Astrocyte (in vitro differentiated cells and primary cell): ENCODE data around the gene PARL. TPM values are rescaled to one million over a fixed set of nuclear protein-coding genes. Genes with fewer than 3 reads are reported as not detected.

Experiments
- DNase-seq: peaks from one replicate; pipeline ENCODE4 v3.0.0-alpha.2; 2010; ENCODE audit warnings: low read depth
- FAIRE-seq: peaks from 2 replicates; lab custom pipeline; 2011; peaks lifted over from hg19 to GRCh38; lab: Jason Lieb, UNC
- H2AFZ ChIP-seq: 2 replicates; pipeline ENCODE4 v1.6.0; 2012; ENCODE audit warnings: low read depth, low read length, inconsistent platforms
- H3K27ac ChIP-seq: 2 replicates; pipeline ENCODE4 v1.5.1; 2011; ENCODE audit warnings: low read depth, low read length, inconsistent platforms
- H3K27me3 ChIP-seq: 2 replicates; pipeline ENCODE4 v1.6.0; 2011; ENCODE audit warnings: low read length, inconsistent platforms; ENCODE audit not compliant: insufficient read depth
- H3K36me3 ChIP-seq: 2 replicates; pipeline ENCODE4 v1.5.1; 2011; ENCODE audit warnings: low read length, inconsistent platforms; ENCODE audit not compliant: insufficient read depth
- H3K4me1 ChIP-seq: 2 replicates; pipeline ENCODE4 v1.5.1; 2011; ENCODE audit warnings: low read length, inconsistent platforms; ENCODE audit not compliant: insufficient read depth
- H3K4me2 ChIP-seq: 2 replicates; pipeline ENCODE4 v1.6.0; 2012; ENCODE audit warnings: low read length, inconsistent platforms
- H3K4me3 ChIP-seq: 2 replicates; pipeline ENCODE4 v1.5.1; 2011; ENCODE audit warnings: low read depth, mild to moderate bottlenecking, low read length, inconsistent platforms; ENCODE audit not compliant: insufficient read depth
- H3K79me2 ChIP-seq: 2 replicates; pipeline ENCODE4 v1.6.0; 2012; ENCODE audit warnings: mild to moderate bottlenecking, low read length, inconsistent platforms; ENCODE audit not compliant: insufficient read depth
- H3K9ac ChIP-seq: 2 replicates; pipeline ENCODE4 v1.6.0; 2012; ENCODE audit warnings: mild to moderate bottlenecking, low read length, inconsistent platforms
- H3K9me3 ChIP-seq: 2 replicates; pipeline ENCODE4 v1.5.1; 2012; ENCODE audit warnings: low read depth, mild to moderate bottlenecking, low read length, inconsistent platforms; ENCODE audit not compliant: insufficient read depth
- H4K20me1 ChIP-seq: 2 replicates; pipeline ENCODE4 v1.6.0; 2012; ENCODE audit warnings: low read length, inconsistent platforms; ENCODE audit not compliant: insufficient read depth
- H3K27ac Mint-ChIP-seq: one replicate; pipeline ENCODE4 v1.8.0; 2021; ENCODE audit warnings: mild to moderate bottlenecking, mixed read lengths; ENCODE audit not compliant: unreplicated experiment
- H3K27me3 Mint-ChIP-seq: one replicate; pipeline ENCODE4 v1.8.0; 2021; ENCODE audit warnings: low read depth, mixed read lengths; ENCODE audit not compliant: unreplicated experiment
- H3K36me3 Mint-ChIP-seq: one replicate; pipeline ENCODE4 v1.8.0; 2021; ENCODE audit warnings: low read depth, mixed read lengths; ENCODE audit not compliant: unreplicated experiment
- H3K4me1 Mint-ChIP-seq: one replicate; pipeline ENCODE4 v1.8.0; 2021; ENCODE audit warnings: low read depth, mixed read lengths; ENCODE audit not compliant: unreplicated experiment
- H3K4me3 Mint-ChIP-seq: one replicate; pipeline ENCODE4 v1.8.0; 2021; ENCODE audit warnings: mild to moderate bottlenecking, moderate library complexity, mixed read lengths; ENCODE audit not compliant: unreplicated experiment
- H3K9me3 Mint-ChIP-seq: one replicate; pipeline ENCODE4 v1.8.0; 2021; ENCODE audit warnings: mild to moderate bottlenecking, mixed read lengths; ENCODE audit not compliant: unreplicated experiment
- CTCF ChIP-seq: IDR thresholded peaks from 2 replicates; pipeline ENCODE4 v1.5.1; 2011; ENCODE audit warnings: low read depth, mild to moderate bottlenecking, inconsistent platforms, low read length, moderate library complexity; ENCODE audit not compliant: insufficient read depth
- EZH2 ChIP-seq: IDR thresholded peaks from 2 replicates; pipeline ENCODE4 v1.6.1; 2012; ENCODE audit warnings: mild to moderate bottlenecking, low read length, inconsistent platforms; ENCODE audit not compliant: insufficient read depth
- total RNA-seq: library from RNA; stranded (reverse); gene quantifications from 2 replicates; pipeline ENCODE4 v1.2.1, GENCODE V29; 2021

Gene PARL
- total RNA-seq, 1 donor from 2014 or later: 64.7 TPM

- H3K27me3 Mint-ChIP-seq: no peaks in the 10 kb centered on the region
- FAIRE-seq: no peak
- no peak overlapping the region for H3K27ac Mint-ChIP-seq
- H3K36me3 ChIP-seq: peaks cover 2% of the 10 kb centered on the region
- H3K27ac ChIP-seq: no peak overlapping the region
- peaks cover under 1% of the 10 kb centered on the region for H3K4me1 Mint-ChIP-seq
- no peaks in the 10 kb centered on the region for H3K9me3 Mint-ChIP-seq
- DNase-seq: no peak
- H3K36me3 Mint-ChIP-seq: peaks cover 19% of the 10 kb centered on the region
- H3K9ac ChIP-seq: no peak overlapping the region
- H3K79me2 ChIP-seq: no peaks in the 10 kb centered on the region
- no peak overlapping the region for H2AFZ ChIP-seq
- no peaks in the 10 kb centered on the region for H3K9me3 ChIP-seq
- no peaks in the 10 kb centered on the region for H3K27me3 ChIP-seq
- no peak overlapping the region for H3K4me2 ChIP-seq
- peaks cover 2% of the 10 kb centered on the region for H3K4me1 ChIP-seq
- TF ChIP-seq CTCF (no peak), EZH2 (no peak)
- H3K4me3 ChIP-seq: no peak overlapping the region
- H3K4me3 Mint-ChIP-seq: no peak overlapping the region
- H4K20me1 ChIP-seq: peaks cover 5% of the 10 kb centered on the region
Measured at GRCh38 chr3:183818706-183819624, 65.7 kb downstream of the PARL start.

GRCh38 chr3:183818041-183818620 is 66.5 kb downstream of the PARL start:
- Histone ChIP-seq H3K4me3 (no peak overlapping the region), H3K79me2 (no peaks in the 10 kb centered on the region), H3K36me3 (peaks cover 2% of the 10 kb centered on the region), H3K9ac (no peak overlapping the region), H3K4me2 (no peak overlapping the region), H2AFZ (no peak overlapping the region), H3K9me3 (no peaks in the 10 kb centered on the region), H4K20me1 (peaks cover 5% of the 10 kb centered on the region), H3K4me1 (no peaks in the 10 kb centered on the region), H3K27me3 (no peaks in the 10 kb centered on the region), H3K27ac (no peak overlapping the region)
- Mint-ChIP-seq H3K36me3 (peaks cover 19% of the 10 kb centered on the region), H3K4me3 (no peak overlapping the region), H3K4me1 (no peaks in the 10 kb centered on the region), H3K27ac (no peak overlapping the region), H3K27me3 (no peaks in the 10 kb centered on the region), H3K9me3 (no peaks in the 10 kb centered on the region)
- no peak for FAIRE-seq
- TF ChIP-seq CTCF (no peak), EZH2 (no peak)
- DNase-seq: no peak

- Histone ChIP-seq H3K9me3 (no peaks in the 10 kb centered on the region), H3K4me2 (no peak overlapping the region), H4K20me1 (peaks cover 5% of the 10 kb centered on the region), H3K4me3 (no peak overlapping the region), H3K36me3 (peaks cover 6% of the 10 kb centered on the region), H2AFZ (no peak overlapping the region), H3K79me2 (no peaks in the 10 kb centered on the region), H3K27ac (no peak overlapping the region), H3K4me1 (no peaks in the 10 kb centered on the region), H3K9ac (no peak overlapping the region), H3K27me3 (no peaks in the 10 kb centered on the region)
- no peak overlapping the region for H3K4me3 Mint-ChIP-seq
- DNase-seq (no peak), FAIRE-seq (no peak)
- H3K4me1 Mint-ChIP-seq: no peaks in the 10 kb centered on the region
- no peak overlapping the region for H3K27ac Mint-ChIP-seq
- TF ChIP-seq EZH2 (no peak), CTCF (no peak)
- no peaks in the 10 kb centered on the region for H3K9me3 Mint-ChIP-seq
- H3K27me3 Mint-ChIP-seq: no peaks in the 10 kb centered on the region
- H3K36me3 Mint-ChIP-seq: peaks cover 19% of the 10 kb centered on the region
Measured at GRCh38 chr3:183817639-183818038, 67.0 kb downstream of the PARL start.
